WERI-Rb-1 (cell line): ENCODE data around the gene NCAM2.

Experiments
- DNase-seq: peaks from one replicate; pipeline ENCODE4 v3.0.0-alpha.2; 2020
- H3K27ac ChIP-seq: fragments of 250-450 bp; sonication (Bioruptor Pico); 2 replicates; pipeline ENCODE4 v1.5.1; 2020; ENCODE audit warnings: mild to moderate bottlenecking, moderate library complexity
- H3K27me3 ChIP-seq: fragments of 250-450 bp; sonication (Bioruptor Pico); 2 replicates; pipeline ENCODE4 v1.5.1; 2021; ENCODE audit warnings: mild to moderate bottlenecking, low read depth, moderate library complexity; ENCODE audit not compliant: insufficient read depth, severe bottlenecking
- H3K36me3 ChIP-seq: fragments of 250-450 bp; sonication (Bioruptor Pico); 2 replicates; pipeline ENCODE4 v1.5.1; 2020; ENCODE audit warnings: mild to moderate bottlenecking, moderate library complexity
- H3K4me3 ChIP-seq: 2 replicates; pipeline ENCODE4 v1.5.1; 2011; ENCODE audit warnings: low read depth, mild to moderate bottlenecking, control low read depth, low read length
- H3K9me3 ChIP-seq: fragments of 250-450 bp; sonication (Bioruptor Pico); 2 replicates; pipeline ENCODE4 v1.5.1; 2021; ENCODE audit warnings: mild to moderate bottlenecking, moderate library complexity; ENCODE audit not compliant: severe bottlenecking
- CTCF ChIP-seq: IDR thresholded peaks from 2 replicates; pipeline ENCODE4 v1.5.1; 2011; ENCODE audit warnings: low read depth, mild to moderate bottlenecking, control low read depth, inconsistent platforms, low read length

Gene NCAM2

GRCh38 chr21:21530680-21531079 is 532.5 kb downstream of the NCAM2 start:
- H3K9me3 ChIP-seq = no peaks in the 10 kb centered on the region
- H3K4me3 ChIP-seq = no peak overlapping the region
- no peaks in the 10 kb centered on the region for H3K27me3 ChIP-seq
- H3K36me3 ChIP-seq = no peaks in the 10 kb centered on the region
- H3K27ac ChIP-seq = no peak overlapping the region
- no peak for DNase-seq
- no peak for TF ChIP-seq CTCF

- H3K9me3 ChIP-seq = no peaks in the 10 kb centered on the region
- TF ChIP-seq CTCF = no peak
- H3K27me3 ChIP-seq = no peaks in the 10 kb centered on the region
- H3K36me3 ChIP-seq = no peaks in the 10 kb centered on the region
- H3K27ac ChIP-seq = no peak overlapping the region
- DNase-seq = no peak
- H3K4me3 ChIP-seq = no peak overlapping the region
Observed at GRCh38 chr21:21547368-21547953, 549.3 kb downstream of the NCAM2 start.

GRCh38 chr21:21559285-21560045 is 561.3 kb downstream of the NCAM2 start:
- TF ChIP-seq CTCF = no peak
- no peak overlapping the region for H3K4me3 ChIP-seq
- H3K9me3 ChIP-seq = no peaks in the 10 kb centered on the region
- no peaks in the 10 kb centered on the region for H3K27me3 ChIP-seq
- no peak overlapping the region for H3K27ac ChIP-seq
- DNase-seq = no peak
- no peaks in the 10 kb centered on the region for H3K36me3 ChIP-seq
